Stimulated activated CD4-positive, alpha-beta T cell treated with anti-CD3 and anti-CD28 coated beads, Interleukin-2, amount 100 ng/mL, for 48 hours (primary cell): ENCODE measurements around the gene ECEL1.

ENCODE experiments used
- DNase-seq, 2 donors: peaks; one replicate each; pipeline ENCODE4 v3.0.0-alpha.2; 2020

Gene ECEL1

GRCh38 chr2:232482301-232483238, 5.1 kb downstream of the ECEL1 start:
- no peak for DNase-seq

- no peak for DNase-seq
Observed at GRCh38 chr2:232481322-232482140, 6.1 kb downstream of the ECEL1 start.

GRCh38 chr2:232480201-232481190, 7.1 kb downstream of the ECEL1 start:
- no peak for DNase-seq

GRCh38 chr2:232479341-232480200, 8.1 kb downstream of the ECEL1 start:
- no peak for DNase-seq

- DNase-seq: no peak
Observed at GRCh38 chr2:232478571-232479340, 8.9 kb downstream of the ECEL1 start.

- no peak for DNase-seq
Observed at GRCh38 chr2:232477751-232478510, 9.7 kb downstream of the ECEL1 start.

- no peak for DNase-seq
Observed at GRCh38 chr2:232476791-232477190, 10.8 kb downstream of the ECEL1 start.

- DNase-seq: no peak
Observed at GRCh38 chr2:232476045-232476444, 11.6 kb downstream of the ECEL1 start.

GRCh38 chr2:232473467-232473890, 14.2 kb downstream of the ECEL1 start:
- no peak for DNase-seq

- DNase-seq: no peak
Observed at GRCh38 chr2:232466221-232466620, 21.4 kb downstream of the ECEL1 start.

- no peak for DNase-seq
Observed at GRCh38 chr2:232465061-232465460, 22.6 kb downstream of the ECEL1 start.

GRCh38 chr2:232464544-232464885, 23.1 kb downstream of the ECEL1 start:
- DNase-seq: no peak

GRCh38 chr2:232463701-232464543, 23.7 kb downstream of the ECEL1 start:
- DNase-seq: no peak

GRCh38 chr2:232460171-232460570, 27.5 kb downstream of the ECEL1 start:
- DNase-seq: no peak

- no peak for DNase-seq
Observed at GRCh38 chr2:232459419-232460035, 28.1 kb downstream of the ECEL1 start.

GRCh38 chr2:232458661-232459418, 28.8 kb downstream of the ECEL1 start:
- no peak for DNase-seq

GRCh38 chr2:232458051-232458660, 29.5 kb downstream of the ECEL1 start:
- DNase-seq: no peak
